GM21825 (cell line): ENCODE data around the gene ADORA1.

Source experiments
- ATAC-seq: cut with Tn5 transposase; IDR thresholded peaks from one replicate; pipeline ENCODE4 v1.9.1; 2021; ENCODE audit warnings: mild to moderate bottlenecking, moderate library complexity; ENCODE audit not compliant: unreplicated experiment

ADORA1 gene

GRCh38 chr1:203153989-203154821 lies 26.7 kb downstream of the ADORA1 start:
- no peak for ATAC-seq

GRCh38 chr1:203156280-203156679 lies 28.8 kb downstream of the ADORA1 start:
- ATAC-seq = no peak

- no peak for ATAC-seq
Observed at GRCh38 chr1:203158423-203158822, 30.9 kb downstream of the ADORA1 start.

- ATAC-seq = no peak
Observed at GRCh38 chr1:203158960-203159665, 31.6 kb downstream of the ADORA1 start.

- no peak for ATAC-seq
Observed at GRCh38 chr1:203159844-203160243, 32.3 kb downstream of the ADORA1 start.

GRCh38 chr1:203161175-203161574 lies 33.6 kb downstream of the ADORA1 start:
- no peak for ATAC-seq

- ATAC-seq = no peak
Observed at GRCh38 chr1:203161703-203162102, 34.2 kb downstream of the ADORA1 start.

- ATAC-seq = no peak
Observed at GRCh38 chr1:203162403-203162802, 34.9 kb downstream of the ADORA1 start.

- no peak for ATAC-seq
Observed at GRCh38 chr1:203163891-203164635, 36.5 kb downstream of the ADORA1 start.

- no peak for ATAC-seq
Observed at GRCh38 chr1:203165101-203165799, 37.7 kb downstream of the ADORA1 start.

GRCh38 chr1:203165800-203166161 lies 38.3 kb downstream of the ADORA1 start:
- ATAC-seq = no peak

GRCh38 chr1:203166192-203166940 lies 38.8 kb downstream of the ADORA1 start:
- no peak for ATAC-seq

GRCh38 chr1:203167026-203167912 lies 39.7 kb downstream of the ADORA1 start:
- ATAC-seq = no peak

- ATAC-seq = no peak
Observed at GRCh38 chr1:203167913-203168200, 40.3 kb downstream of the ADORA1 start.

GRCh38 chr1:203168256-203168786 lies 40.8 kb downstream of the ADORA1 start:
- ATAC-seq = no peak

GRCh38 chr1:203168991-203169390 lies 41.5 kb downstream of the ADORA1 start:
- ATAC-seq = no peak

- no peak for ATAC-seq
Observed at GRCh38 chr1:203169770-203170520, 42.4 kb downstream of the ADORA1 start.

- no peak for ATAC-seq
Observed at GRCh38 chr1:203170625-203171330, 43.3 kb downstream of the ADORA1 start.
